ENCODE data around the gene TNNT3. TPM values are rescaled to one million over a fixed set of nuclear protein-coding genes. Genes with fewer than 3 reads are reported as not detected.

Gene TNNT3
- total RNA-seq, 1 donor from 2014 or later, result 1.3 TPM

DNA sequence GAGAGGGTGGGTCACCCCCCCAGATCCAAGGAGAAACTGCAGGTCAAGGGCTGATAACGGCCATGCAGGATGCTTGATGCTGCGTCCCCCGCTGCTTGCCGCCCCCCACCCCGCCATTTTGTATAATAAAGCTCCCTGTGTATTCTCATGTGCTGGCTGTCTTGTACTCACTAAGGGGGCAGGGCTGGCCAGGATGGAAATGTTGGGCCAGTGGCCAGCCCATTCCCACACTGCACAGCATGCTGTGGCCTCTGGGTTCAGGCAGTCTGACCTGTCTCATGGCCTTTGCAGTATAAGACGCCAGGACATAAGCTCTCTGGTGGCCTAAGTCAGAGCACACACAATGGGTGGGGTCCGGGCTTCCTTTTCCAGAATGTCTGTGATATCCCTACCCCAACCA lies 27.4 kb upstream of the TNNT3 start:
- no peak overlapping the region for H3K27ac Mint-ChIP-seq (ENCODE audit: unreplicated experiment)
- H3K4me3 Mint-ChIP-seq (ENCODE audit: unreplicated experiment), result no peak overlapping the region
- H3K36me3 Mint-ChIP-seq (ENCODE audit: low read depth), result peaks cover 2% of the 10 kb centered on the region
- no peak for DNase-seq (ENCODE audit: low spot score)
- no peaks in the 10 kb centered on the region for H3K4me1 Mint-ChIP-seq (ENCODE audit: low read depth)
- peaks cover 8% of the 10 kb centered on the region for H3K27me3 Mint-ChIP-seq (ENCODE audit: low read depth)
- no peaks in the 10 kb centered on the region for H3K9me3 Mint-ChIP-seq (ENCODE audit: low read depth)
- TF ChIP-seq, protein P1, sequence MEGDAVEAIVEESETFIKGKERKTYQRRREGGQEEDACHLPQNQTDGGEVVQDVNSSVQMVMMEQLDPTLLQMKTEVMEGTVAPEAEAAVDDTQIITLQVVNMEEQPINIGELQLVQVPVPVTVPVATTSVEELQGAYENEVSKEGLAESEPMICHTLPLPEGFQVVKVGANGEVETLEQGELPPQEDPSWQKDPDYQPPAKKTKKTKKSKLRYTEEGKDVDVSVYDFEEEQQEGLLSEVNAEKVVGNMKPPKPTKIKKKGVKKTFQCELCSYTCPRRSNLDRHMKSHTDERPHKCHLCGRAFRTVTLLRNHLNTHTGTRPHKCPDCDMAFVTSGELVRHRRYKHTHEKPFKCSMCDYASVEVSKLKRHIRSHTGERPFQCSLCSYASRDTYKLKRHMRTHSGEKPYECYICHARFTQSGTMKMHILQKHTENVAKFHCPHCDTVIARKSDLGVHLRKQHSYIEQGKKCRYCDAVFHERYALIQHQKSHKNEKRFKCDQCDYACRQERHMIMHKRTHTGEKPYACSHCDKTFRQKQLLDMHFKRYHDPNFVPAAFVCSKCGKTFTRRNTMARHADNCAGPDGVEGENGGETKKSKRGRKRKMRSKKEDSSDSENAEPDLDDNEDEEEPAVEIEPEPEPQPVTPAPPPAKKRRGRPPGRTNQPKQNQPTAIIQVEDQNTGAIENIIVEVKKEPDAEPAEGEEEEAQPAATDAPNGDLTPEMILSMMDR (IDR thresholded peaks at IDR 0.05), result no peak

DNA sequence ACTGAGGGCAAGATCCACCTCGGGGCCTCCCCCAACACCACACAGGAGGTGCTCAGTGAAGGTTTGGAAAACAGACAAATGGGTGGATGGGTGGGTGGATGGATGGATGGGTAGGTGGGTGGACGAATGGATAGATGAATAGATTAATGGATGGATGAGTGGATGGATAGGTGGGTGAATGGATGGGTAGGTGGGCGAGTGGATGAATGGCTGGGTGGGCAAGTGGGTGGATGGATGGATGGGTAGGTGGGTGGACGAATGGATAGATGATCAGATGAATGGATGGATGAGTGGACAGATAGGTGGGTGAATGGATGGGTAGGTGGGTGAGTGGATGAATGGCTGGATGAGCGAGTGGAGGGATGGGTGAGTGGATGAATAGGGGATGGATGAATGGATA lies 26.9 kb upstream of the TNNT3 start:
- H3K27ac Mint-ChIP-seq (ENCODE audit: unreplicated experiment), result no peak overlapping the region
- peak; percentile 39 for DNase-seq (ENCODE audit: low spot score)
- H3K4me1 Mint-ChIP-seq (ENCODE audit: low read depth), result no peaks in the 10 kb centered on the region
- TF ChIP-seq, protein P1 (IDR thresholded peaks at IDR 0.05), result no peak
- H3K9me3 Mint-ChIP-seq (ENCODE audit: low read depth), result no peaks in the 10 kb centered on the region
- no peak overlapping the region for H3K4me3 Mint-ChIP-seq (ENCODE audit: unreplicated experiment)
- peaks cover 9% of the 10 kb centered on the region for H3K27me3 Mint-ChIP-seq (ENCODE audit: low read depth)
- H3K36me3 Mint-ChIP-seq (ENCODE audit: low read depth), result peaks cover 2% of the 10 kb centered on the region

DNA sequence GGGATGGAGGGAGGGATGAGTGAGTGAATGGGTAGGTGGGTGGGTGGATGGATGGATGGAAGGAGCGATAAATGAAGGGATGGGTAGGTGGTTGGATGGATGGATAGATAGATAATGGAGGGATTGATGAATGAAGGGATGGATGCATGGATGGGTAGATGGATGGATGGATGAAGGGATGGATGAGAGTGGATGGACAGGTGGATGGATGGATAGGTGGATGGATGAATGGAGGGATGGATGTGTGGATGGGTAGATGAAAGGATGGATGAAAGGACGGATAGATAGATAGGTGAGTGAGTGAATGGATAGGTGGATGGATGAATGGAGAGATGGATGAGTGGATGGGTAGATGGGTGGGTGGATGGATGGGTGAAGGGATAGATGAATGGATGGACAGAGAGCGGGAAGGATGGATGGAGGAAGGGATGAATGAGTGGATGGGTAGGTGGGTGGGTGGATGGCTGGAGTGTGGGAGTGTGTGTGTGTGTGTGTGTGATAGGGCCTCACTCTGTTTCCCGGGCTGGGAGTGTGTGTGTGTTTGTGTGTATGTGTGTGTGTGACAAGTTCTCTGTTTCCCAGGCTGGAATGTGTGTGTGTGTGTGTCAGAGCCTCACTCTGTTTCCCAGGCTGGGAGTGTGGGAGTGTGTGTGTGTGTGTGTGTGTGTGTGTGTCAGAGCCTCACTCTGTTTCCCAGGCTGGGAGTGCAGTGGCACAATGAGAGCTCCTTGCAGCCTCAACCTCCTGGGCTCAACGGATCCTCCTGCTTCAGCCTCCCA lies 25.7 kb upstream of the TNNT3 start:
- TF ChIP-seq, protein P1 (IDR thresholded peaks at IDR 0.05), result no peak
- H3K4me1 Mint-ChIP-seq (ENCODE audit: low read depth), result no peaks in the 10 kb centered on the region
- no peak for DNase-seq (ENCODE audit: low spot score)
- no peaks in the 10 kb centered on the region for H3K9me3 Mint-ChIP-seq (ENCODE audit: low read depth)
- H3K36me3 Mint-ChIP-seq (ENCODE audit: low read depth), result peaks cover 2% of the 10 kb centered on the region
- H3K27ac Mint-ChIP-seq (ENCODE audit: unreplicated experiment), result no peak overlapping the region
- peaks cover 13% of the 10 kb centered on the region for H3K27me3 Mint-ChIP-seq (ENCODE audit: low read depth)
- H3K4me3 Mint-ChIP-seq (ENCODE audit: unreplicated experiment), result no peak overlapping the region

DNA sequence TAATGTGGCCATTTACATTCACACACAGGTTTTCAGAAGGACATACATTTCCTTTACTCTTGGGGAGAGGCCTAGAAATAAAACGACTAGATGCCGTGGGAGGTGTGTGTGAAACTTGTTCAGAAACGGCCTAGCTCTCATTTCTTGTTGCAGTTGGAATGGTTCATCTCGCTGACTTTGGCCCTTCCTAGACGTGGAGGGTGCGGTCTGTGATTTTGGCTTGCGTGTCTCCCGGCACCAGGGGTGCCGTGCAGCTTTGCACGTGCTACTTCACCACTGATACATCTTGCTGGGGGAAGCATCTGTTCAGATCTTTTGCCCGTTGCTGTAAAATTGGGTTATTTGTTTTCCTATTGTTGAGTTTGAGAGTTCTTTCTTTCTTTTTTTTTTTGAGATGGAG lies 24.7 kb upstream of the TNNT3 start:
- no peaks in the 10 kb centered on the region for H3K36me3 Mint-ChIP-seq (ENCODE audit: low read depth)
- H3K4me1 Mint-ChIP-seq (ENCODE audit: low read depth), result no peaks in the 10 kb centered on the region
- TF ChIP-seq, protein P1 (IDR thresholded peaks at IDR 0.05), result no peak
- peak; percentile 20 for DNase-seq (ENCODE audit: low spot score)
- H3K4me3 Mint-ChIP-seq (ENCODE audit: unreplicated experiment), result no peak overlapping the region
- H3K9me3 Mint-ChIP-seq (ENCODE audit: low read depth), result no peaks in the 10 kb centered on the region
- peaks cover 16% of the 10 kb centered on the region for H3K27me3 Mint-ChIP-seq (ENCODE audit: low read depth)
- H3K27ac Mint-ChIP-seq (ENCODE audit: unreplicated experiment), result no peak overlapping the region

DNA sequence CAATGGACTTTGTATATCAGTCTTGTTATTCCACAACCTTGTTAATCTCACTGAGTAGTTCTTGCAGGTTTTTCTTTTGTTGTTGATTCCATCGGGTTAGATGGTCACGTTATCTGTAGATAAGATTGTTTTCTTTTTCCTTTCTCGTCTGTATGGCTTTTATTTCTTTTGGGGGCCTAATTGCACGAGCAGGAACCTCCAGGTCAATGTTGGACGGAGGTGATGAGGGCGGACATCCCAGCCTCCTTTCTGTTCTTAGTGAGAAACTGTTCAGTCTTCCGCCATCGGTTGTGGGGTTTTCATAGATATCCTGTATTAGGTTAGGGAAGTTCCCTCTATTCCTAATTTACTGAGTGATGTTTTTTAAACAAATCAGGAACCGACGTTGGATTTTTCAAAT lies 23.0 kb upstream of the TNNT3 start:
- H3K27ac Mint-ChIP-seq (ENCODE audit: unreplicated experiment), result no peak overlapping the region
- TF ChIP-seq, protein P1 (IDR thresholded peaks at IDR 0.05), result no peak
- H3K36me3 Mint-ChIP-seq (ENCODE audit: low read depth), result no peaks in the 10 kb centered on the region
- peak; percentile 4 for DNase-seq (ENCODE audit: low spot score)
- H3K4me3 Mint-ChIP-seq (ENCODE audit: unreplicated experiment), result no peak overlapping the region
- H3K27me3 Mint-ChIP-seq (ENCODE audit: low read depth), result peaks cover 16% of the 10 kb centered on the region
- H3K4me1 Mint-ChIP-seq (ENCODE audit: low read depth), result no peaks in the 10 kb centered on the region
- no peaks in the 10 kb centered on the region for H3K9me3 Mint-ChIP-seq (ENCODE audit: low read depth)
